NT2/D1 (cell line): Measurements from ENCODE around the gene ROMO1.
"Not testable (repeated sequence)": the region's sequence is repeated elsewhere in the genome, so short reads cannot be mapped to it uniquely, and the experiment has no call there.

ENCODE experiments used
- DNase-seq: peaks from one replicate; pipeline ENCODE4 v3.0.0-alpha.2; 2011; ENCODE audit warnings: low read depth, low spot score
- H3K27me3 ChIP-seq: 2 replicates; pipeline ENCODE4 v1.6.0; 2011; ENCODE audit warnings: mild to moderate bottlenecking; ENCODE audit not compliant: insufficient read length, insufficient read depth
- H3K36me3 ChIP-seq: 2 replicates; pipeline ENCODE4 v1.6.1; 2011; ENCODE audit warnings: mild to moderate bottlenecking, low read length, mixed read lengths; ENCODE audit not compliant: insufficient read depth, insufficient read length
- H3K4me1 ChIP-seq: 2 replicates; pipeline ENCODE4 v1.5.1; 2011; ENCODE audit not compliant: insufficient read depth, insufficient read length
- H3K4me3 ChIP-seq: 2 replicates; pipeline ENCODE4 v1.5.1; 2011; ENCODE audit warnings: low read depth; ENCODE audit not compliant: insufficient read length
- H3K9ac ChIP-seq: 2 replicates; pipeline ENCODE4 v1.6.0; 2011; ENCODE audit warnings: low read depth; ENCODE audit not compliant: insufficient read length
- H3K9me3 ChIP-seq: 2 replicates; pipeline ENCODE4 v1.5.1; 2011; ENCODE audit warnings: mild to moderate bottlenecking, low read length; ENCODE audit not compliant: insufficient read depth
- SUZ12 ChIP-seq: IDR thresholded peaks from 2 replicates; pipeline ENCODE4 v1.6.1; 2011; ENCODE audit not compliant: insufficient read length, insufficient read depth; ENCODE audit errors: extremely low read depth
- YY1 ChIP-seq: IDR thresholded peaks from 2 replicates; pipeline ENCODE4 v1.6.1; 2011; ENCODE audit not compliant: insufficient read length, insufficient read depth
- ZNF274 ChIP-seq: IDR thresholded peaks from 2 replicates; pipeline ENCODE4 v1.6.1; 2011; ENCODE audit warnings: mild to moderate bottlenecking, low read depth, low read length

Gene ROMO1

GRCh38 chr20:35698298-35699126 lies 693 bp upstream of the ROMO1 start:
- Histone ChIP-seq H3K9me3 (no peaks in the 10 kb centered on the region), H3K9ac (peak overlapping the region; percentile 98), H3K36me3 (peaks cover 53% of the 10 kb centered on the region), H3K4me3 (peak overlapping the region; percentile 96), H3K4me1 (peaks cover 5% of the 10 kb centered on the region), H3K27me3 (no peaks in the 10 kb centered on the region)
- TF ChIP-seq SUZ12 (no peak), YY1 (no peak), ZNF274 (no peak)
- no peak for DNase-seq

GRCh38 chr20:35699957-35700624 lies 886 bp downstream of the ROMO1 start:
- Histone ChIP-seq H3K9me3 (no peaks in the 10 kb centered on the region), H3K36me3 (peaks cover 57% of the 10 kb centered on the region), H3K4me1 (peaks cover 5% of the 10 kb centered on the region), H3K4me3 (peak overlapping the region; percentile 96), H3K9ac (peak overlapping the region; percentile 98), H3K27me3 (no peaks in the 10 kb centered on the region)
- no peak for DNase-seq
- TF ChIP-seq SUZ12 (no peak), YY1 (no peak), ZNF274 (no peak)

GRCh38 chr20:35700625-35701148 lies 1.5 kb downstream of the ROMO1 start:
- peak overlapping the region; percentile 98 for H3K9ac ChIP-seq

GRCh38 chr20:35702051-35702823 lies 3.0 kb downstream of the ROMO1 start:
- peaks cover 66% of the 10 kb centered on the region for H3K36me3 ChIP-seq
- no peaks in the 10 kb centered on the region for H3K27me3 ChIP-seq
- TF ChIP-seq SUZ12 (no peak), YY1 (no peak), ZNF274 (no peak)
- no peaks in the 10 kb centered on the region for H3K9me3 ChIP-seq
- H3K4me3 ChIP-seq = no peak overlapping the region
- DNase-seq = no peak
- H3K9ac ChIP-seq = no peak overlapping the region
- peaks cover 5% of the 10 kb centered on the region for H3K4me1 ChIP-seq

More at GRCh38 chr20:35700625-35701148, 1.5 kb downstream of the ROMO1 start:
- no peak for DNase-seq
- peaks cover 5% of the 10 kb centered on the region for H3K4me1 ChIP-seq
- no peaks in the 10 kb centered on the region for H3K27me3 ChIP-seq
- H3K9me3 ChIP-seq = no peaks in the 10 kb centered on the region
- TF ChIP-seq SUZ12 = no peak
- no peak for TF ChIP-seq YY1
- TF ChIP-seq ZNF274 = no peak
- peak overlapping the region; percentile 96 for H3K4me3 ChIP-seq
- H3K36me3 ChIP-seq = peaks cover 58% of the 10 kb centered on the region

GRCh38 chr20:35702824-35703695 lies 3.9 kb downstream of the ROMO1 start:
- DNase-seq = no peak
- no peak overlapping the region for H3K4me3 ChIP-seq
- TF ChIP-seq ZNF274 = no peak
- no peak for TF ChIP-seq YY1
- no peak for TF ChIP-seq SUZ12
- H3K27me3 ChIP-seq = no peaks in the 10 kb centered on the region
- no peaks in the 10 kb centered on the region for H3K9me3 ChIP-seq
- H3K36me3 ChIP-seq = peaks cover 74% of the 10 kb centered on the region
- H3K9ac ChIP-seq = no peak overlapping the region
- no peaks in the 10 kb centered on the region for H3K4me1 ChIP-seq

- no peak for DNase-seq
- Histone ChIP-seq H3K27me3 (no peaks in the 10 kb centered on the region), H3K9me3 (no peaks in the 10 kb centered on the region), H3K9ac (no peak overlapping the region), H3K4me1 (no peaks in the 10 kb centered on the region), H3K4me3 (no peak overlapping the region), H3K36me3 (peaks cover 90% of the 10 kb centered on the region)
- TF ChIP-seq SUZ12 (no peak), YY1 (no peak), ZNF274 (no peak)
Observed at GRCh38 chr20:35704514-35705261, 5.5 kb downstream of the ROMO1 start.

GRCh38 chr20:35705894-35706293 lies 6.7 kb downstream of the ROMO1 start:
- DNase-seq, H3K27me3 ChIP-seq: not testable (repeated sequence)
- peaks cover 95% of the 10 kb centered on the region for H3K36me3 ChIP-seq

GRCh38 chr20:35706591-35707529 lies 7.7 kb downstream of the ROMO1 start:
- not testable (repeated sequence) for H3K4me3 ChIP-seq, DNase-seq, H3K9ac ChIP-seq, H3K27me3 ChIP-seq, H3K4me1 ChIP-seq, H3K9me3 ChIP-seq
- peaks cover 97% of the 10 kb centered on the region for H3K36me3 ChIP-seq

More at GRCh38 chr20:35705894-35706293, 6.7 kb downstream of the ROMO1 start:
- H3K9ac ChIP-seq, H3K9me3 ChIP-seq, H3K4me3 ChIP-seq, H3K4me1 ChIP-seq: not testable (repeated sequence)
